ENCODE results near the gene IMPG1.

Gene IMPG1

GRCh38 chr6:76072562-76072961 is at the start of gene IMPG1:
Gene IMPG1, minus strand, starts transcription at chr6:76072662. Its CDS starts 174 bp downstream, at chr6:76072488.
- DNase-seq (ENCODE audit: low spot score): no peak
- in situ Hi-C loops (cut with MboI; ENCODE audit: low sequenced_read_pairs, unreplicated experiment): no loop called here
- TF ChIP-seq, protein P1, sequence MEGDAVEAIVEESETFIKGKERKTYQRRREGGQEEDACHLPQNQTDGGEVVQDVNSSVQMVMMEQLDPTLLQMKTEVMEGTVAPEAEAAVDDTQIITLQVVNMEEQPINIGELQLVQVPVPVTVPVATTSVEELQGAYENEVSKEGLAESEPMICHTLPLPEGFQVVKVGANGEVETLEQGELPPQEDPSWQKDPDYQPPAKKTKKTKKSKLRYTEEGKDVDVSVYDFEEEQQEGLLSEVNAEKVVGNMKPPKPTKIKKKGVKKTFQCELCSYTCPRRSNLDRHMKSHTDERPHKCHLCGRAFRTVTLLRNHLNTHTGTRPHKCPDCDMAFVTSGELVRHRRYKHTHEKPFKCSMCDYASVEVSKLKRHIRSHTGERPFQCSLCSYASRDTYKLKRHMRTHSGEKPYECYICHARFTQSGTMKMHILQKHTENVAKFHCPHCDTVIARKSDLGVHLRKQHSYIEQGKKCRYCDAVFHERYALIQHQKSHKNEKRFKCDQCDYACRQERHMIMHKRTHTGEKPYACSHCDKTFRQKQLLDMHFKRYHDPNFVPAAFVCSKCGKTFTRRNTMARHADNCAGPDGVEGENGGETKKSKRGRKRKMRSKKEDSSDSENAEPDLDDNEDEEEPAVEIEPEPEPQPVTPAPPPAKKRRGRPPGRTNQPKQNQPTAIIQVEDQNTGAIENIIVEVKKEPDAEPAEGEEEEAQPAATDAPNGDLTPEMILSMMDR (IDR thresholded peaks at IDR 0.05; ENCODE audit: borderline replicate concordance, control extremely low read depth, extremely low read depth, insufficient read depth, missing control alignments): no peak

DNA sequence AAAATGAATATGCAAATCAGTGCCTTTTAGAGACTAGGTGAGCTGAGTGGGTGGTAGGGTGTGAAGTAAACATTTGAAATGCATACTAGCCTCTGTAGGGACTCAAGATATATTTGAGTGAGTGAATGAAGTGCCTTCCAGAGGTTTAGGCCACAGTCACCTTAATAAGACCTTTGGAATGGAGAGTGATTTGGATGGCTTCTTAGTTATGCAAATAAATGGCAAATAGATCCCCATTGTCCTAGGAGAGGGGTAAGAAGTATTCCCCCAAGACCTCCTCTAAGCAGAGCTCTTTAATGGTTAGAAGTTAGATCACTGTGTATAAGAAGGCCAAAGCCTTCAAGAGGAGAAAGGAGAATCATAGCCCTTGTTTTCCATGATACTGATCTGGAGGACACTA is 47.8 kb upstream of the IMPG1 start:
- in situ Hi-C loops (cut with MboI; ENCODE audit: low sequenced_read_pairs, unreplicated experiment): no loop called here

GRCh38 chr6:76073281-76073680 is 819 bp upstream of the IMPG1 start:
- TF ChIP-seq, protein P1 (IDR thresholded peaks at IDR 0.05; ENCODE audit: borderline replicate concordance, control extremely low read depth, extremely low read depth, insufficient read depth, missing control alignments): no peak
- DNase-seq (ENCODE audit: low spot score): no peak
- in situ Hi-C loops (cut with MboI; ENCODE audit: low sequenced_read_pairs, unreplicated experiment): no loop called here

More for the DNA sequence above, 47.8 kb upstream of the IMPG1 start:
- no peak for DNase-seq (ENCODE audit: low spot score)
- TF ChIP-seq, protein P1 (IDR thresholded peaks at IDR 0.05; ENCODE audit: borderline replicate concordance, control extremely low read depth, extremely low read depth, insufficient read depth, missing control alignments): no peak

DNA sequence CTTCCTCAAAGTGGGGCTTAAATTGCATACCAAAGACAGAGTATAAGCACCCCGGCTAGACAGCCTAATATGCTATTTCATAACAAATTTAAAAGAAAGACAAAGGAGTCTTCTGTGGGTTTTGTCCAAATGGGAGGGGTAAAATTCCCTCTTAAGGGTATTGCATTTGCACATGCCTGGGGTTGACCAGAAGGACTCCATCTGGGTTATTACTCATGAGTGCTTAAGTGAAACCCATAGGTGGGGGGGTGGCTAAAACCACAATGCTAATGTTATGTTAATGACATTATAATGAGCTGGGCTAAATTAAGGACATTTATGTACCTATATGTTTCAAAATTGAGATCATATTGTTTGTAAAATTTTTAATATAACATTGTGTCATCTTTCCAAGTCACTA is 15.0 kb downstream of the IMPG1 start:
- TF ChIP-seq, protein P1 (IDR thresholded peaks at IDR 0.05; ENCODE audit: borderline replicate concordance, control extremely low read depth, extremely low read depth, insufficient read depth, missing control alignments): no peak
- no peak for DNase-seq (ENCODE audit: low spot score)
- in situ Hi-C loops (cut with MboI; ENCODE audit: low sequenced_read_pairs, unreplicated experiment): no loop called here

- no peak for DNase-seq (ENCODE audit: low spot score)
- in situ Hi-C loops (cut with MboI; ENCODE audit: low sequenced_read_pairs, unreplicated experiment): no loop called here
- TF ChIP-seq, protein P1 (IDR thresholded peaks at IDR 0.05; ENCODE audit: borderline replicate concordance, control extremely low read depth, extremely low read depth, insufficient read depth, missing control alignments): no peak
These were observed 20.1 kb downstream of the IMPG1 start for GRCh38 chr6:76052314-76052713.

DNA sequence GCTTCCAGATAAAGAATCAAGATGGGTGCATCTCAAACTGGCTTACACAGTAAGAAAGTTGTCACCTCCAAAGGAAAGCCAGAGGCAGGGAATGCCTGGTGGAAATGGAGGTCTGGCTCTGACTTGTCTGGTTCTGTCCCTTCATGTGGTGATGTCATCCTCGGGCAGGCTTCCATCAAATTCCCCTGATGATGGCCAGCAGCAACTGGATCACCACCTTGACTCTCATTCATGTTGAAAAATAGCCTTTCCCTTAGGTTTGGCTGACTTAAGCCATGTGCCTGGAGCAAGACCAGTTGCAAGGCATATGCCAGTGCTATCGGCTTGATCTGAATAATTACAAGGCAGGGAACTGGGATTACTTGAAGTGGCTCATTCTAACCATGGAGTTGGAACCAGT is 28.8 kb downstream of the IMPG1 start:
- TF ChIP-seq, protein P1 (IDR thresholded peaks at IDR 0.05; ENCODE audit: borderline replicate concordance, control extremely low read depth, extremely low read depth, insufficient read depth, missing control alignments): no peak
- no peak for DNase-seq (ENCODE audit: low spot score)
- in situ Hi-C loops (cut with MboI; ENCODE audit: low sequenced_read_pairs, unreplicated experiment): no loop called here

DNA sequence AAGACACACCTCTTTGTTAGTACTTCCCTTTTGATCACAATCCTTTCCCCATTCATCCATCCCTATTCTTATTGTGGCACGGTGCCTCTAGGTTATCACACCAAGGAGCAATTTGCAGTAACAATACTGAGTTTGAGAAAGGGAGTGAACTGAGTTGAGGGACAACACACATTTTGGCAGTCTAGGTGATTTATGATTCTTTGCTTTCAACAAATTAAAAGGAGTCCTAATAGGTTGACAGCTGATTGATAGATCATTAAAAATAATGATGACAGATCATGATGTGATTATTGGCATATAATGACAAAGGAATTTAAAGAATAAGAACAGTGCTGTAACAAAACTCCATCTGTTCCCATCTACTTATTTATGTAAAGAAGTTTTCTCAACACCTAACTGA is 36.7 kb downstream of the IMPG1 start:
- TF ChIP-seq, protein P1 (IDR thresholded peaks at IDR 0.05; ENCODE audit: borderline replicate concordance, control extremely low read depth, extremely low read depth, insufficient read depth, missing control alignments): no peak
- in situ Hi-C loops (cut with MboI; ENCODE audit: low sequenced_read_pairs, unreplicated experiment): no loop called here
- no peak for DNase-seq (ENCODE audit: low spot score)
